ENCODE measurements around the gene CTAGE6. TPM values are rescaled to one million over a fixed set of nuclear protein-coding genes. Genes with fewer than 3 reads are reported as not detected.
"Not testable (repeated sequence)": the region's sequence is repeated elsewhere in the genome, so short reads cannot be mapped to it uniquely, and the experiment has no call there.

Gene CTAGE6
- total RNA-seq, result not detected
- long read RNA-seq, result 0 reads

- DNase-seq (ENCODE audit: missing footprints); ATAC-seq; intact Hi-C loops (cut with DNase I): not testable (repeated sequence)
These were observed at the start of gene CTAGE6 for GRCh38 chr7:143757596-143757995. CTAGE6 (minus strand) TSS chr7:143757696; CDS start chr7:143757658, 38 bp downstream.

DNA sequence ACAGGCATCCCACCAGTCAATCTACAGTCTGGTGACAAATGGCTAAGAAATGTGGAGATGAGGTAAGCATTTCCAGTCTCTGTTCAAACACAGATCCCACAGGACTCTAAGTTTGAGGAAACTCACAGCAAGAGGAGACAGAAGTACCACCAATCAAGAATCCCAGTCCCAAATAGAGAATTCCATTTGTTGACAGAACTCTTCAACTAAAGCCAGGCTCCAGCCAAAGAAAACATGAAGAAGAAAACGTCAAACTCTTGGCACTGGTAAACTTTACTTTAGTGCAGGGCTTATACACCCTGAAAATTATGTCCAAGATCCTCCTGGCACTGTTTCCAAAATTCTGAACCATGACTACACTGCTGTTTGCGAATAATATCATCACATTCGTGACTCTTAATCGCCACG, 49.2 kb upstream of the CTAGE6 start:
- DNase-seq (ENCODE audit: missing footprints); intact Hi-C loops (cut with DNase I): not testable (repeated sequence)
- ATAC-seq, result peak; percentile 98

DNA sequence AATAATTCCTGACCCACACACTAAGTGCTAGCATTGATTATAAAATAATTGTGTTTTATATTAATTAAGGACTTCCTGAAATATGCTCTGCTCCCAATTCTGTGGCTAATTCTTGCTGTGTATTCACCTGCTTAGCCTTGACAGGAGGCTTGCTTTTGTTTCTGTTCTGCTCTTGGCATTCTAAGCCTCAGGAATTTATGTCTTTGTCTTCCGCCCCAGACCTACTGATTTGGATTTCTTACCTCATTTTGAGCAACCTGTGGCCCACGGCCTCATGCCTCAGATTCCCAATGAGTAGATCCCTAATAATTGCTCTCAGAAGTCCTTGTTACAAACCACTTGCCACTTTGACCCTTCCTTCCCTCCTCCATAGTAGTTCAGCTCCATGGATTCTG, 40.4 kb upstream of the CTAGE6 start:
- intact Hi-C loops (cut with DNase I); DNase-seq (ENCODE audit: missing footprints): not testable (repeated sequence)

DNA sequence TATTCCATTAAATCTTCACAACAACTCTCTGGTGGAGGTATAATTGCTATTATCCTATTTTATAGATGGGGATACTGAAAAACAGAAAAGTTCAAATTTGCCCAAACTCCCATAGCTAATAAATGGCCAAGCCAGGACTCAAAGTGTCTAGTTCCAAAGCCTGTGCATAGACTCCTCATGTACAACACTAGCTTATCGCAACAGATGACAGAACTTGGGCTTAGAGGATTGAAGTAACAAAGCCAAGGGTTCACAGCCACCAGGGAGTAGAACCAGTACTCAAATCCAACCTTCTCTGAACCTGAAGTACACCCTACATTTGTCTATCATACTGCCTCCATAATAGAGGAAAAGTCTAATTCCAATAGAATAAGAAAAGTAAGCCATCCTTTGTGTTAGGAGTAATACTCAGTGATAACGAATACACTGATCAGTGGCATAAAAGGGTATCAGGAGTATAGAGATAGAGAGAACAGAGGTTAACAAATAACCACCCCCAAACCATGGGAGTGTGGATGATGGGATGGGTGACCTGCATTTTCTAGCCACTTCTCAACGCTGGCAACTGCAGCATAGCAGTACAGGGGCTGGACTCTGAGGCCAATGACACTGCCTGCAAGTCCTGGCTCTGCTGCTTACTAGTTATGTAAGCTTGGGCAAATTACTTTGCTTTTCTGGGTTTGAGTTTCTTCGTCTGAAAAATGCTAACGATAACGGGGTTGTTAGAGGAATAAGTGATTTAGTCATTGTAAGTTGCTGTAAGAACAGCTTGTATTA, 39.8 kb upstream of the CTAGE6 start:
- peak; percentile 51 for DNase-seq (ENCODE audit: missing footprints)
- ATAC-seq, result peak; percentile 90
- intact Hi-C loops (cut with DNase I), result not testable (repeated sequence)

More for the DNA sequence above, 40.4 kb upstream of the CTAGE6 start:
- not testable (repeated sequence) for ATAC-seq

GRCh38 chr7:143795653-143796052, 38.2 kb upstream of the CTAGE6 start:
- ATAC-seq; intact Hi-C loops (cut with DNase I); DNase-seq (ENCODE audit: missing footprints): not testable (repeated sequence)

DNA sequence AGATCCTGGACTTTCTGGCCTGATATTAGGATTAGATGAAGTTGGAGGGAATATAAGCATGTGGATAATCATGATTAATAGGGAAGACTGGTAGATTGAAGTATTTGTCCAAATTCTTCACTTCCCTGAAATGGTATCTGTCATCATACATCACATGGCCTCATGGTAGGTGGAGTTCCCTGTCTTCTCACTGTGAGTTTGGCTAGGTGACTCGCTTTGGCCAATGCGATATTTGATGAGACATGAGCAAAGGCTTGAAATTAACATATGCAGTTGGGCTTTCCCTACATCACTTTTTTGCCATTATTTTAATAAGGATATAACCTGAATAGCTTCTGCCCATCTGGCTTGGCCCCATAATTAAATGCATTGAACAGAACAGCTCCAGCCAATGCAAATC, 35.1 kb upstream of the CTAGE6 start:
- intact Hi-C loops (cut with DNase I); DNase-seq (ENCODE audit: missing footprints); ATAC-seq: not testable (repeated sequence)

GRCh38 chr7:143785415-143786182, 28.1 kb upstream of the CTAGE6 start:
- DNase-seq (ENCODE audit: missing footprints); intact Hi-C loops (cut with DNase I): not testable (repeated sequence)
- peak; percentile 59 for ATAC-seq

DNA sequence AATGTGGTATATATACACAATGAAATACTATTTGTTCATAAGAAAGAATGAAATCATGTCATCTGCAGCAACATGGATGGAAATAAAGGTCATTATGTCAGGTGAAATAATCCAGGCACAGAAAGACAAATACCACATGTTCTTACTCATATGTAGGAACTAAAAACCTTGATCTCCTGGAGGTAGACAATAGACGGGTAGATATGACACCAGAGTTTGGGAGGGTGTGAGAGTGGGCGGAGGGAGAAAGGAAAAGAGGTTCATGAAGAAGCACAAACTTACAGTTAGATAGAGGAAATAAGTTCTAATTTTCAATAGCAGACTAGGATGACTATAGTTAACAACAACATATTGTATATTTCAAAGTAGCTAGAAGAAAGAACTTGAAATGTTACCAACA, 22.1 kb upstream of the CTAGE6 start:
- not testable (repeated sequence) for ATAC-seq

GRCh38 chr7:143772738-143773468, 15.4 kb upstream of the CTAGE6 start:
- DNase-seq (ENCODE audit: missing footprints); intact Hi-C loops (cut with DNase I); ATAC-seq: not testable (repeated sequence)

More for the DNA sequence above, 22.1 kb upstream of the CTAGE6 start:
- intact Hi-C loops (cut with DNase I); DNase-seq (ENCODE audit: missing footprints): not testable (repeated sequence)

GRCh38 chr7:143767531-143767930, 10.0 kb upstream of the CTAGE6 start:
- DNase-seq (ENCODE audit: missing footprints), result peak; percentile 48
- intact Hi-C loops (cut with DNase I); ATAC-seq: not testable (repeated sequence)

- ATAC-seq, result peak; percentile 85
- DNase-seq (ENCODE audit: missing footprints); intact Hi-C loops (cut with DNase I): not testable (repeated sequence)
These were observed 8.2 kb upstream of the CTAGE6 start for GRCh38 chr7:143765678-143766077.

DNA sequence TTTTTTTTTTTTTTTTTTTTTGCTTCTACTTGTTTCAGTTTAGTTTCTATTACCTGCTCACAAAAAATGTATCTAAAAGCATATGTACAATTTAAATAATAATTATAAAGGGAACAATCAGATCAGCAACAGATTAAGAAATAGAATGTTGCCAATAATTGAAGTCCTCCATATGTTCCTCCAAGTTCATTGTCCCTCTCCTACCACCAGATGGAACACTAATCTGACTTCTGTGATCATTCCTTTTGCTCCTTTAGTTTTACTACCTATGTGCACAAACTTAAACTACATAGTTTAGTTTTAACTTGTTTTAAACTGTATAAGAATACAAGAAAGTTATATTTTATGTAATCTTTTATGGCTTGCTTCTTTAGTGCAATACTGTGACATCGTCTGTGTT, 5.6 kb upstream of the CTAGE6 start:
- DNase-seq (ENCODE audit: missing footprints); ATAC-seq; intact Hi-C loops (cut with DNase I): not testable (repeated sequence)

- ATAC-seq; intact Hi-C loops (cut with DNase I); DNase-seq (ENCODE audit: missing footprints): not testable (repeated sequence)
These were observed 12.2 kb downstream of the CTAGE6 start for GRCh38 chr7:143745340-143745739.

DNA sequence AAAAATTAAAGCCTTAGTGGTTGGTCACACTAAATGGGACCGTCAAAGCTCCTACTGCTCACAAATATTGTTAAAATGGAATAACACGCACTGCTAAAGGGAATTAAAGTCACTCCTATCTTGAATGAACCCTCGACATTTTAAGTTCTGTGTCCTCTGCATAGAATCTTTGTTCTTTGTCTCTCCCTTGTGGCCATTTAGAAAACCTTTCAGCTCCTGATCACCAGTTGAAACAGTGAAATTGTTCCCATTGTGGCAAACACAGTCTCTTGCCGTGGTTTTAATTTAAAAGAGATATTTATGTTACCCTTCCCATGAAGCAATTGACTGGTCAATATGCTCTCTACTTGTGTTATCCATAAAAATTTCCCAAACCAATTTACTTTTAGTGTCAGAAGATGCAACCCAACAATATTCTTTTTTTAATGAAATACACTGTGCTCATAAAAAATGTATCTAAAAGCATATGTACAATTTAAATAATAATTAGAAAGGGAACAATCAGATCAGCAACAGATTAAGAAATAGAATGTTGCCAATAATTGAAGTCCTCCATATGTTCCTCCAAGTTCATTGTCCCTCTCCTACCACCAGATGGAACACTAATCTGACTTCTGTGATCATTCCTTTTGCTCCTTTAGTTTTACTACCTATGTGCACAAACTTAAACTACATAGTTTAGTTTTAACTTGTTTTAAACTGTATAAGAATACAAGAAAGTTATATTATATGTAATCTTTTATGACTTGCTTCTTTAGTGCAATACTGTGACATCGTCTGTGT, 20.3 kb downstream of the CTAGE6 start:
- ATAC-seq, result peak; percentile 44
- intact Hi-C loops (cut with DNase I); DNase-seq (ENCODE audit: missing footprints): not testable (repeated sequence)

GRCh38 chr7:143735962-143736361, 21.5 kb downstream of the CTAGE6 start:
- no peak for DNase-seq (ENCODE audit: missing footprints)
- intact Hi-C loops (cut with DNase I), result no loop called here
- no peak for ATAC-seq

GRCh38 chr7:143733876-143734275, 23.6 kb downstream of the CTAGE6 start:
- ATAC-seq, result no peak

GRCh38 chr7:143728333-143728862, 29.1 kb downstream of the CTAGE6 start:
- intact Hi-C loops (cut with DNase I), result no loop called here
- DNase-seq (ENCODE audit: missing footprints), result no peak

More at GRCh38 chr7:143733876-143734275, 23.6 kb downstream of the CTAGE6 start:
- DNase-seq (ENCODE audit: missing footprints), result no peak
- intact Hi-C loops (cut with DNase I), result loop anchor here (5.0 kb wide), 1 partner anchor 293 kb away; no protein-coding TSS in a partner anchor

DNA sequence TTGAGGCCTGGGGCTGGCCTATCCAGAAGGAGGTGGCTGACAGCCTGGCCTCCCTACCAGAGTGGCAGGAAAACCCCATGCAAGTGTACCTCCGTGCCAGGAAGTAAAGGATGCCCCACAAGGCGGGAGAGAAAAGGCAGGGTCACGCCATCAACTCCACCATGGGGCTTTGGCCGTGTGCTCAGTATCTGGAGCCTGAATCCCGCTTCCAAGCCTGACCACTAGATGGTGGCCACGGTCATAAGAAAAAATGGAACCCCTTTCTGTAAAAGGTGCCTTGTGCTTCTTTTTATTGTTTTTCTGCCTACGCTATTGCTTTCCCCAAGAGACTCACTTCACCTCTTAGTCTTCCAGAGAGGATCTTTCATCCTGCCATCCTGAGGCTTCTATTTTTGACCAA, 29.9 kb downstream of the CTAGE6 start:
- ATAC-seq; DNase-seq (ENCODE audit: missing footprints); intact Hi-C loops (cut with DNase I): not testable (repeated sequence)

More at GRCh38 chr7:143728333-143728862, 29.1 kb downstream of the CTAGE6 start:
- ATAC-seq, result no peak
